ENCODE results near the gene CAMTA1.
A peak's percentile ranks its signal among the peaks of the same experiment; 100 is the strongest.

CAMTA1 gene

GRCh38 chr1:6907676-6908434 lies 122.6 kb downstream of the CAMTA1 start:
- TF ChIP-seq CTCF (conservative IDR thresholded peaks at IDR 0.05; ENCODE audit: low read depth, low read length): no peak
- H3K4me3 ChIP-seq (ENCODE audit: low read depth, low read length): no peak overlapping the region
- no peak for DNase-seq (ENCODE audit: low read depth)

- no peak for DNase-seq (ENCODE audit: low read depth)
- no peak overlapping the region for H3K4me3 ChIP-seq (ENCODE audit: low read depth, low read length)
- no peak for TF ChIP-seq CTCF (conservative IDR thresholded peaks at IDR 0.05; ENCODE audit: low read depth, low read length)
These were observed 124.1 kb downstream of the CAMTA1 start for GRCh38 chr1:6909401-6909800.

- DNase-seq (ENCODE audit: low read depth): no peak
- no peak overlapping the region for H3K4me3 ChIP-seq (ENCODE audit: low read depth, low read length)
- no peak for TF ChIP-seq CTCF (conservative IDR thresholded peaks at IDR 0.05; ENCODE audit: low read depth, low read length)
These were observed 124.6 kb downstream of the CAMTA1 start for GRCh38 chr1:6909857-6910256.

GRCh38 chr1:6911021-6911941 lies 126.0 kb downstream of the CAMTA1 start:
- no peak for DNase-seq (ENCODE audit: low read depth)
- TF ChIP-seq CTCF (conservative IDR thresholded peaks at IDR 0.05; ENCODE audit: low read depth, low read length): no peak
- H3K4me3 ChIP-seq (ENCODE audit: low read depth, low read length): no peak overlapping the region

GRCh38 chr1:6911974-6912373 lies 126.7 kb downstream of the CAMTA1 start:
- TF ChIP-seq CTCF (conservative IDR thresholded peaks at IDR 0.05; ENCODE audit: low read depth, low read length): no peak
- no peak overlapping the region for H3K4me3 ChIP-seq (ENCODE audit: low read depth, low read length)
- DNase-seq (ENCODE audit: low read depth): peak; percentile 59

GRCh38 chr1:6912518-6912917 lies 127.3 kb downstream of the CAMTA1 start:
- no peak overlapping the region for H3K4me3 ChIP-seq (ENCODE audit: low read depth, low read length)
- no peak for TF ChIP-seq CTCF (conservative IDR thresholded peaks at IDR 0.05; ENCODE audit: low read depth, low read length)
- DNase-seq (ENCODE audit: low read depth): no peak

Measured in choroid plexus epithelial cell (primary cell).